Prostate gland (tissue), 2 donors: ENCODE measurements around the gene TF.

Experiments used
- CTCF ChIP-seq, 4 experiments: fragments of 200-600 bp in 2 of 4; fragments of 450-650 bp in 2 of 4; sonication (generic) in 2 of 4; IDR thresholded peaks; 1 replicate in 3 of 4; 2 replicates in 1 of 4; pipeline ENCODE4 v1.5.1; 2016 to 2019; ENCODE audit warnings: antibody characterized with exemption in 4 of 4, mild to moderate bottlenecking in 2 of 4, moderate library complexity in 2 of 4
- POLR2A ChIP-seq: fragments of 450-650 bp; IDR thresholded peaks from one replicate; pipeline ENCODE4 v1.6.1; 2016; ENCODE audit warnings: antibody characterized with exemption, mild to moderate bottlenecking

GRCh38 chr3:133758568-133758928 lies 12.4 kb downstream of the TF start:
- TF ChIP-seq POLR2A (no peak), CTCF (IDR thresholded peaks at IDR 0.05) (no peak)
